AG04449 (cell line): ENCODE data around the gene DOCK4.

Experiments
- CTCF ChIA-PET: fragments of 350-600 bp; formaldehyde crosslinking; extraction: SDS; loops from one replicate; lab custom pipeline; 2021; ENCODE audit warnings: antibody characterized with exemption; lab: Yijun Ruan, JAX
- POLR2A ChIA-PET: fragments of 400-600, 350-600 bp; formaldehyde crosslinking; extraction: SDS; loops from one replicate; lab custom pipeline; 2020; ENCODE audit warnings: antibody characterized with exemption, inconsistent platforms; lab: Yijun Ruan, JAX
- DNase-seq: peaks from one replicate; pipeline ENCODE4 v3.0.0-alpha.2; 2010; ENCODE audit warnings: low read depth, low spot score
- H3K4me3 ChIP-seq: 2 replicates; pipeline ENCODE4 v1.5.1; 2011; ENCODE audit warnings: low read depth, mild to moderate bottlenecking, control low read depth, low read length
- CTCF ChIP-seq: IDR thresholded peaks from one replicate; pipeline ENCODE4 v1.5.1; 2011; ENCODE audit warnings: mild to moderate bottlenecking, moderate library complexity, low read length, control low read depth, inconsistent platforms; ENCODE audit not compliant: insufficient read depth; ENCODE audit errors: missing control alignments

DOCK4 gene

GRCh38 chr7:112022128-112022527, 184.1 kb downstream of the DOCK4 start:
- ChIA-PET POLR2A (no interaction called here), CTCF (interaction anchor here (1.4 kb wide), 1 partner anchor 12 kb away, joined by 3 read pairs; no protein-coding TSS in a partner anchor)
- no peak overlapping the region for H3K4me3 ChIP-seq
- DNase-seq: no peak
- TF ChIP-seq CTCF: no peak

- no peak for TF ChIP-seq CTCF
- CTCF ChIA-PET: interaction anchor here (1.4 kb wide), 1 partner anchor 11 kb away, joined by 3 read pairs; no protein-coding TSS in a partner anchor
- no peak overlapping the region for H3K4me3 ChIP-seq
- no peak for DNase-seq
- POLR2A ChIA-PET: no interaction called here
These were observed 184.7 kb downstream of the DOCK4 start for GRCh38 chr7:112021379-112022044.

GRCh38 chr7:112020800-112021199, 185.4 kb downstream of the DOCK4 start:
- TF ChIP-seq CTCF: no peak
- DNase-seq: no peak
- no peak overlapping the region for H3K4me3 ChIP-seq
- ChIA-PET POLR2A (no interaction called here), CTCF (interaction anchor here (1.4 kb wide), 1 partner anchor 10 kb away, joined by 3 read pairs; no protein-coding TSS in a partner anchor)

GRCh38 chr7:112019932-112020331, 186.3 kb downstream of the DOCK4 start:
- H3K4me3 ChIP-seq: no peak overlapping the region
- POLR2A ChIA-PET: no interaction called here

GRCh38 chr7:112018305-112019030, 187.7 kb downstream of the DOCK4 start:
- POLR2A ChIA-PET: no interaction called here

More at GRCh38 chr7:112019932-112020331, 186.3 kb downstream of the DOCK4 start:
- CTCF ChIA-PET: interaction anchor here (0.7 kb wide), 1 partner anchor 13 kb away, joined by 3 read pairs; no protein-coding TSS in a partner anchor
- no peak for TF ChIP-seq CTCF
- DNase-seq: no peak

More at GRCh38 chr7:112018305-112019030, 187.7 kb downstream of the DOCK4 start:
- CTCF ChIA-PET: no interaction called here
- no peak for TF ChIP-seq CTCF
- H3K4me3 ChIP-seq: no peak overlapping the region
- DNase-seq: no peak
